Loucy (cell line): ENCODE results near the gene MCTP2.
"Not testable (repeated sequence)": the region's sequence is repeated elsewhere in the genome, so short reads cannot be mapped to it uniquely, and the experiment has no call there.

Experiments used
- H2AFZ ChIP-seq: fragments of 200-600 bp; sonication (generic); 2 replicates; pipeline ENCODE4 v1.6.0; 2016; ENCODE audit warnings: antibody characterized with exemption, mild to moderate bottlenecking, low read length, moderate library complexity
- H3F3A ChIP-seq: fragments of 200-600 bp; 2 replicates; pipeline ENCODE4 v1.6.0; 2016; ENCODE audit warnings: antibody characterized with exemption, low read depth, mild to moderate bottlenecking
- H3K27me3 ChIP-seq: fragments of 200-600 bp; sonication (generic); 2 replicates; pipeline ENCODE4 v1.6.1; 2014; ENCODE audit warnings: low read length, mild to moderate bottlenecking; ENCODE audit not compliant: insufficient read depth, poor library complexity, severe bottlenecking
- H3K36me3 ChIP-seq: fragments of 200-600 bp; sonication (generic); 2 replicates; pipeline ENCODE4 v1.6.1; 2016; ENCODE audit warnings: low read length; ENCODE audit not compliant: insufficient read depth
- H3K4me1 ChIP-seq: fragments of 200-600 bp; sonication (generic); 2 replicates; pipeline ENCODE4 v1.5.1; 2014; ENCODE audit warnings: low read length, mild to moderate bottlenecking; ENCODE audit not compliant: insufficient read depth, poor library complexity, severe bottlenecking
- H3K4me2 ChIP-seq: fragments of 200-600 bp; sonication (generic); 2 replicates; pipeline ENCODE4 v1.6.0; 2014; ENCODE audit warnings: antibody characterized with exemption, low read length, low read depth, mild to moderate bottlenecking; ENCODE audit not compliant: poor library complexity, severe bottlenecking
- H3K4me3 ChIP-seq: fragments of 200-600 bp; sonication (generic); 2 replicates; pipeline ENCODE4 v1.5.1; 2014; ENCODE audit warnings: low read length, mild to moderate bottlenecking, mixed read lengths; ENCODE audit not compliant: poor library complexity, severe bottlenecking
- H3K79me2 ChIP-seq: fragments of 200-600 bp; sonication (generic); 2 replicates; pipeline ENCODE4 v1.6.1; 2014; ENCODE audit warnings: low read length; ENCODE audit not compliant: insufficient read depth
- H3K9ac ChIP-seq: fragments of 200-600 bp; sonication (generic); 2 replicates; pipeline ENCODE4 v1.6.0; 2014; ENCODE audit warnings: mild to moderate bottlenecking, low read depth, low read length, moderate library complexity; ENCODE audit not compliant: poor library complexity, severe bottlenecking
- H3K9me2 ChIP-seq: fragments of 200-600 bp; sonication (generic); replicated peaks from 2 replicates; pipeline ENCODE4 v1.6.1; 2016; ENCODE audit warnings: low read depth, low read length, mixed read lengths
- H3K9me3 ChIP-seq: fragments of 200-600 bp; sonication (generic); 2 replicates; pipeline ENCODE4 v1.6.1; 2014; ENCODE audit warnings: mild to moderate bottlenecking, antibody characterized with exemption, low read length, low read depth; ENCODE audit not compliant: insufficient read depth
- H4K20me1 ChIP-seq: fragments of 200-600 bp; sonication (generic); 2 replicates; pipeline ENCODE4 v1.6.0; 2014; ENCODE audit warnings: antibody characterized with exemption, low read length, mild to moderate bottlenecking; ENCODE audit not compliant: insufficient read depth, poor library complexity, severe bottlenecking
- CTCF ChIP-seq: fragments of 200-600 bp; sonication (generic); conservative IDR thresholded peaks from 2 replicates; pipeline ENCODE4 v1.5.1; 2014; ENCODE audit warnings: mild to moderate bottlenecking, antibody characterized with exemption, low read length
- EZH2phosphoT487 ChIP-seq: fragments of 200-600 bp; IDR thresholded peaks from 2 replicates; pipeline ENCODE4 v1.6.1; 2018; ENCODE audit warnings: antibody characterized with exemption, mild to moderate bottlenecking, moderate library complexity, borderline replicate concordance

The MCTP2 gene

GRCh38 chr15:94239474-94239873 is 8.1 kb downstream of the MCTP2 start:
- Histone ChIP-seq H3K4me2 (peak overlapping the region; percentile 95), H3K4me1 (peaks cover 77% of the 10 kb centered on the region), H3F3A (peaks cover 9% of the 10 kb centered on the region), H3K27me3 (no peaks in the 10 kb centered on the region), H4K20me1 (peaks cover 45% of the 10 kb centered on the region), H3K9me2 (no peaks in the 10 kb centered on the region), H3K9ac (peak overlapping the region; percentile 63), H2AFZ (no peak overlapping the region), H3K4me3 (peak overlapping the region; percentile 80), H3K79me2 (peaks cover 94% of the 10 kb centered on the region), H3K36me3 (0 out of 2 replicates have a peak, but pooled peaks cover 4% of the 10 kb centered on the region), H3K9me3 (no peaks in the 10 kb centered on the region)
- no peak for TF ChIP-seq CTCF
- no peak for TF ChIP-seq EZH2phosphoT487

- H3K4me2 ChIP-seq = peak overlapping the region; percentile 95
- 0 out of 2 replicates have a peak, but pooled peaks cover 4% of the 10 kb centered on the region for H3K36me3 ChIP-seq
- H3K4me3 ChIP-seq = peak overlapping the region; percentile 80
- TF ChIP-seq EZH2phosphoT487 (no peak), CTCF (no peak)
- H3K4me1 ChIP-seq = peaks cover 69% of the 10 kb centered on the region
- no peaks in the 10 kb centered on the region for H3K9me2 ChIP-seq
- no peaks in the 10 kb centered on the region for H3K27me3 ChIP-seq
- peaks cover 9% of the 10 kb centered on the region for H3F3A ChIP-seq
- H3K9me3 ChIP-seq = no peaks in the 10 kb centered on the region
- H3K79me2 ChIP-seq = peaks cover 86% of the 10 kb centered on the region
- peaks cover 42% of the 10 kb centered on the region for H4K20me1 ChIP-seq
- peak overlapping the region; percentile 63 for H3K9ac ChIP-seq
- H2AFZ ChIP-seq = no peak overlapping the region
Measured at GRCh38 chr15:94240480-94240879, 9.1 kb downstream of the MCTP2 start.

GRCh38 chr15:94242257-94242656 is 10.9 kb downstream of the MCTP2 start:
- Histone ChIP-seq H4K20me1 (peaks cover 36% of the 10 kb centered on the region), H3K36me3 (0 out of 2 replicates have a peak, but pooled peaks cover 4% of the 10 kb centered on the region), H3K9ac (peak overlapping the region; percentile 21), H2AFZ (no peak overlapping the region), H3K4me2 (peak overlapping the region; percentile 95), H3K79me2 (peaks cover 86% of the 10 kb centered on the region), H3K27me3 (no peaks in the 10 kb centered on the region), H3K4me3 (no peak overlapping the region), H3F3A (peaks cover 9% of the 10 kb centered on the region), H3K4me1 (peaks cover 56% of the 10 kb centered on the region), H3K9me2 (no peaks in the 10 kb centered on the region), H3K9me3 (no peaks in the 10 kb centered on the region)
- TF ChIP-seq EZH2phosphoT487 (no peak), CTCF (no peak)

- not testable (repeated sequence) for H3K4me3 ChIP-seq, H3K36me3 ChIP-seq, H3K9me2 ChIP-seq, H3K9ac ChIP-seq, H2AFZ ChIP-seq, H3K27me3 ChIP-seq, H3K9me3 ChIP-seq, H3F3A ChIP-seq, H3K4me2 ChIP-seq
- peaks cover 86% of the 10 kb centered on the region for H3K79me2 ChIP-seq
- peaks cover 42% of the 10 kb centered on the region for H4K20me1 ChIP-seq
- peaks cover 53% of the 10 kb centered on the region for H3K4me1 ChIP-seq
Measured at GRCh38 chr15:94243003-94243402, 11.6 kb downstream of the MCTP2 start.
